Measurements from ENCODE around the gene STX4.

The STX4 gene

GRCh38 chr16:31083081-31083480 is 49.7 kb downstream of the STX4 start:
- DNase-seq = no peak
- Histone ChIP-seq H3K36me3 (peaks cover 40% of the 10 kb centered on the region), H3K4me1 (no peaks in the 10 kb centered on the region; the same call in 1 of the 2 replicates), H3K9me3 (no peaks in the 10 kb centered on the region), H3K27me3 (no peaks in the 10 kb centered on the region), H3K4me3 (ENCODE audit: low read depth, low read length) (no peak overlapping the region)
- no peak for TF ChIP-seq CTCF (IDR thresholded peaks at IDR 0.05; ENCODE audit: low read depth, low read length)

- Histone ChIP-seq H3K4me3 (ENCODE audit: low read depth, low read length) (no peak overlapping the region), H3K9me3 (no peaks in the 10 kb centered on the region), H3K27me3 (no peaks in the 10 kb centered on the region), H3K4me1 (no peaks in the 10 kb centered on the region; the same call in 1 of the 2 replicates), H3K36me3 (peaks cover 35% of the 10 kb centered on the region)
- DNase-seq = no peak
- no peak for TF ChIP-seq CTCF (IDR thresholded peaks at IDR 0.05; ENCODE audit: low read depth, low read length)
Measured at GRCh38 chr16:31083556-31083955, 50.2 kb downstream of the STX4 start.

- Histone ChIP-seq H3K27me3 (no peaks in the 10 kb centered on the region), H3K4me1 (no peaks in the 10 kb centered on the region; the same call in 1 of the 2 replicates), H3K4me3 (ENCODE audit: low read depth, low read length) (no peak overlapping the region), H3K9me3 (no peaks in the 10 kb centered on the region), H3K36me3 (peaks cover 31% of the 10 kb centered on the region)
- no peak for TF ChIP-seq CTCF (IDR thresholded peaks at IDR 0.05; ENCODE audit: low read depth, low read length)
- DNase-seq = no peak
Measured at GRCh38 chr16:31083981-31084380, 50.6 kb downstream of the STX4 start.

- H3K36me3 ChIP-seq = peaks cover 24% of the 10 kb centered on the region
- no peaks in the 10 kb centered on the region; the same call in 1 of the 2 replicates for H3K4me1 ChIP-seq
- no peak overlapping the region for H3K4me3 ChIP-seq (ENCODE audit: low read depth, low read length)
- no peak for TF ChIP-seq CTCF (IDR thresholded peaks at IDR 0.05; ENCODE audit: low read depth, low read length)
- no peaks in the 10 kb centered on the region for H3K9me3 ChIP-seq
- DNase-seq = no peak
- no peaks in the 10 kb centered on the region for H3K27me3 ChIP-seq
Measured at GRCh38 chr16:31084584-31085302, 51.4 kb downstream of the STX4 start.

GRCh38 chr16:31085411-31085810 is 52.1 kb downstream of the STX4 start:
- Histone ChIP-seq H3K4me3 (ENCODE audit: low read depth, low read length) (no peak overlapping the region), H3K36me3 (peaks cover 19% of the 10 kb centered on the region), H3K9me3 (no peaks in the 10 kb centered on the region), H3K27me3 (no peaks in the 10 kb centered on the region), H3K4me1 (no peaks in the 10 kb centered on the region; the same call in 1 of the 2 replicates)
- DNase-seq = no peak
- TF ChIP-seq CTCF (IDR thresholded peaks at IDR 0.05; ENCODE audit: low read depth, low read length) = no peak

GRCh38 chr16:31085873-31086628 is 52.7 kb downstream of the STX4 start:
- Histone ChIP-seq H3K27me3 (no peaks in the 10 kb centered on the region), H3K9me3 (no peaks in the 10 kb centered on the region), H3K4me3 (ENCODE audit: low read depth, low read length) (no peak overlapping the region), H3K36me3 (peaks cover 19% of the 10 kb centered on the region), H3K4me1 (no peaks in the 10 kb centered on the region; the same call in 1 of the 2 replicates)
- no peak for TF ChIP-seq CTCF (IDR thresholded peaks at IDR 0.05; ENCODE audit: low read depth, low read length)
- no peak for DNase-seq
